Measurements from ENCODE around the gene FHIT.

The FHIT gene

GRCh38 chr3:59797533-59797932, 1453.7 kb downstream of the FHIT start:
- no peak for DNase-seq (ENCODE audit: low read depth in 2 of 2)

- no peak for DNase-seq (ENCODE audit: low read depth in 2 of 2)
Observed at GRCh38 chr3:59796456-59796855, 1454.8 kb downstream of the FHIT start.

- no peak for DNase-seq (ENCODE audit: low read depth in 2 of 2)
Observed at GRCh38 chr3:59795756-59796155, 1455.5 kb downstream of the FHIT start.

- DNase-seq (ENCODE audit: low read depth in 2 of 2), result no peak
Observed at GRCh38 chr3:59793976-59794375, 1457.3 kb downstream of the FHIT start.

GRCh38 chr3:59791774-59792308, 1459.4 kb downstream of the FHIT start:
- no peak for DNase-seq (ENCODE audit: low read depth in 2 of 2)

GRCh38 chr3:59790241-59790640, 1461.0 kb downstream of the FHIT start:
- DNase-seq (ENCODE audit: low read depth in 2 of 2), result no peak

- DNase-seq (ENCODE audit: low read depth in 2 of 2), result no peak
Observed at GRCh38 chr3:59788801-59789200, 1462.5 kb downstream of the FHIT start.

- DNase-seq (ENCODE audit: low read depth in 2 of 2), result no peak
Observed at GRCh38 chr3:59788133-59788532, 1463.1 kb downstream of the FHIT start.

GRCh38 chr3:59786374-59786773, 1464.9 kb downstream of the FHIT start:
- DNase-seq (ENCODE audit: low read depth in 2 of 2), result no peak

GRCh38 chr3:59784164-59784563, 1467.1 kb downstream of the FHIT start:
- no peak for DNase-seq (ENCODE audit: low read depth in 2 of 2)

- DNase-seq (ENCODE audit: low read depth in 2 of 2), result peak in 1 of 2 experiments; percentile 31
Observed at GRCh38 chr3:59783468-59783988, 1467.7 kb downstream of the FHIT start.

- no peak for DNase-seq (ENCODE audit: low read depth in 2 of 2)
Observed at GRCh38 chr3:59782664-59783063, 1468.6 kb downstream of the FHIT start.

- no peak for DNase-seq (ENCODE audit: low read depth in 2 of 2)
Observed at GRCh38 chr3:59780209-59780608, 1471.0 kb downstream of the FHIT start.

- DNase-seq (ENCODE audit: low read depth in 2 of 2), result no peak
Observed at GRCh38 chr3:59779260-59779659, 1472.0 kb downstream of the FHIT start.

GRCh38 chr3:59777667-59778077, 1473.6 kb downstream of the FHIT start:
- DNase-seq (ENCODE audit: low read depth in 2 of 2), result no peak

- DNase-seq (ENCODE audit: low read depth in 2 of 2), result no peak
Observed at GRCh38 chr3:59777066-59777465, 1474.2 kb downstream of the FHIT start.

GRCh38 chr3:59775761-59776325, 1475.4 kb downstream of the FHIT start:
- DNase-seq (ENCODE audit: low read depth in 2 of 2), result no peak

GRCh38 chr3:59775106-59775505, 1476.1 kb downstream of the FHIT start:
- no peak for DNase-seq (ENCODE audit: low read depth in 2 of 2)

GRCh38 chr3:59774634-59775033, 1476.6 kb downstream of the FHIT start:
- no peak for DNase-seq (ENCODE audit: low read depth in 2 of 2)

GRCh38 chr3:59774000-59774399, 1477.3 kb downstream of the FHIT start:
- DNase-seq (ENCODE audit: low read depth in 2 of 2), result no peak

- no peak for DNase-seq (ENCODE audit: low read depth in 2 of 2)
Observed at GRCh38 chr3:59772416-59773408, 1478.5 kb downstream of the FHIT start.

GRCh38 chr3:59771768-59772181, 1479.5 kb downstream of the FHIT start:
- no peak for DNase-seq (ENCODE audit: low read depth in 2 of 2)

Data from stimulated activated CD4-positive, alpha-beta T cell treated with anti-CD3 and anti-CD28 coated beads, Interleukin-12 subunit alpha, Interleukin-12 subunit beta, amount 100 ng/mL, for 24 hours (primary cell).